HCT116 (cell line): Measurements from ENCODE around the gene CHST9. TPM values are rescaled to one million over a fixed set of nuclear protein-coding genes. Genes with fewer than 3 reads are reported as not detected.

Experiments
- ATAC-seq: fragments of 200-7000 bp; cut with Tn5 transposase; 2 replicates; pipeline ENCODE4 v1.9.1; 2020; ENCODE audit warnings: mild to moderate bottlenecking, moderate library complexity
- BruUV-seq: library from RNA; stranded (reverse); fragments of 400-500 nt; replicated peaks from 2 replicates; lab custom pipeline; 2021; lab: Mats Ljungman, UMichigan
- CTCF ChIA-PET: fragments of 300-600 bp; sonication (Branson Sonifier 250); formaldehyde crosslinking; loops from one replicate; lab custom pipeline; 2021; ENCODE audit warnings: antibody characterized with exemption; lab: Charles Lee
- POLR2A ChIA-PET: fragments of 300-600, 350-600 bp; sonication (Branson Sonifier 250); formaldehyde crosslinking; loops from one replicate; lab custom pipeline; 2021; ENCODE audit warnings: antibody characterized with exemption; lab: Charles Lee
- RAD21 ChIA-PET, 2 experiments: fragments of 300-600 bp; sonication (Branson Sonifier 250); formaldehyde crosslinking; loops; one replicate each; lab custom pipeline; 2023; ENCODE audit warnings: low total read pairs in 2 of 2; ENCODE audit not compliant: uncharacterized antibody in 2 of 2, unreplicated experiment in 2 of 2, low non-redundant PET in 1 of 2; lab: Charles Lee
- DNase-seq: peaks from one replicate; pipeline ENCODE4 v3.0.0-alpha.2; 2010; ENCODE audit warnings: low read depth, low spot score
- H2AFZ ChIP-seq: fragments of 200-600 bp; shearing (Covaris generic), sonication (generic); 2 replicates; pipeline ENCODE4 v1.6.1; 2017; ENCODE audit warnings: low read depth, mixed run types, mixed read lengths, antibody characterized with exemption, low read length; ENCODE audit not compliant: poor library complexity, severe bottlenecking
- H3K27ac ChIP-seq: 2 replicates; pipeline ENCODE4 v1.5.1; 2012; ENCODE audit warnings: low read depth, low read length
- H3K27me3 ChIP-seq: fragments of 200-600 bp; sonication (generic); 2 replicates; pipeline ENCODE4 v1.6.1; 2016; ENCODE audit warnings: mixed run types, low read length, mixed read lengths; ENCODE audit not compliant: insufficient read depth
- H3K36me3 ChIP-seq, 2 experiments: fragments of 200-500 bp in 1 of 2; fragments of 200-600 bp in 1 of 2; sonication (Bioruptor generic) in 1 of 2; sonication (generic) in 1 of 2; 2 replicates each; pipeline versions ENCODE4 v1.5.1 to v1.6.1; 2014 to 2016; ENCODE audit warnings: low read length in 2 of 2, inconsistent platforms in 1 of 2, mixed read lengths in 1 of 2, mixed run types in 1 of 2; ENCODE audit not compliant: insufficient read depth in 2 of 2, control insufficient read depth in 1 of 2
- H3K4me1 ChIP-seq, 2 experiments: fragments of 200-600 bp in 1 of 2; sonication (generic) in 1 of 2; 2 replicates each; pipeline versions ENCODE4 v1.5.1 to v1.6.1; 2012 to 2017; ENCODE audit warnings: low read length in 2 of 2, inconsistent platforms in 1 of 2, mild to moderate bottlenecking in 1 of 2, mixed read lengths in 1 of 2, mixed run types in 1 of 2, moderate library complexity in 1 of 2; ENCODE audit not compliant: insufficient read depth in 2 of 2, control insufficient read depth in 1 of 2
- H3K4me2 ChIP-seq: fragments of 200-600 bp; sonication (generic); 2 replicates; pipeline ENCODE4 v1.6.1; 2017; ENCODE audit warnings: mixed run types, low read length, mixed read lengths
- H3K4me3 ChIP-seq, 2 experiments: fragments of 200-600 bp in 1 of 2; sonication (generic) in 1 of 2; replicated peaks in 1 of 2; 2 replicates each; pipeline ENCODE4 v1.5.1; 2011 to 2016; ENCODE audit warnings: low read length in 2 of 2, control low read depth in 1 of 2, low read depth in 1 of 2, mild to moderate bottlenecking in 1 of 2, mixed read lengths in 1 of 2, mixed run types in 1 of 2
- H3K79me2 ChIP-seq: fragments of 200-600 bp; sonication (generic); 2 replicates; pipeline ENCODE4 v1.6.1; 2017; ENCODE audit warnings: mild to moderate bottlenecking, mixed run types, low read length, moderate library complexity, mixed read lengths; ENCODE audit not compliant: insufficient read depth
- H3K9ac ChIP-seq: fragments of 200-600 bp; sonication (generic); 2 replicates; pipeline ENCODE4 v1.6.1; 2016; ENCODE audit warnings: low read length, mixed read lengths
- H3K9me2 ChIP-seq: fragments of 200-600 bp; sonication (generic), shearing (Covaris generic); 2 replicates; pipeline ENCODE4 v1.6.1; 2017; ENCODE audit warnings: mixed run types, mild to moderate bottlenecking, moderate library complexity; ENCODE audit not compliant: insufficient read depth
- H3K9me3 ChIP-seq, 2 experiments: fragments of 200-500 bp in 1 of 2; fragments of 200-600 bp in 1 of 2; sonication (Bioruptor generic) in 1 of 2; sonication (generic) in 1 of 2; 2 replicates each; pipeline ENCODE4 v1.6.1; 2014 to 2017; ENCODE audit warnings: low read length in 2 of 2, mixed read lengths in 2 of 2, inconsistent platforms in 1 of 2, low read depth in 1 of 2, mild to moderate bottlenecking in 1 of 2, mixed run types in 1 of 2, moderate library complexity in 1 of 2; ENCODE audit not compliant: control insufficient read depth in 1 of 2, insufficient read depth in 1 of 2
- H4K20me1 ChIP-seq: fragments of 200-600 bp; sonication (generic), shearing (Covaris generic); 2 replicates; pipeline ENCODE4 v1.6.1; 2017; ENCODE audit warnings: mixed run types, mild to moderate bottlenecking, moderate library complexity; ENCODE audit not compliant: insufficient read depth
- CBX3 ChIP-seq: IDR thresholded peaks from 2 replicates; pipeline ENCODE4 v1.6.1; 2012; ENCODE audit warnings: low read depth
- EGR1 ChIP-seq: IDR thresholded peaks from 2 replicates; pipeline ENCODE4 v1.6.1; 2012; ENCODE audit warnings: low read depth
- ELF1 ChIP-seq: IDR thresholded peaks from 2 replicates; pipeline ENCODE4 v1.6.1; 2012; ENCODE audit warnings: low read depth, borderline replicate concordance
- FOSL1 ChIP-seq: IDR thresholded peaks from 2 replicates; pipeline ENCODE4 v1.6.1; 2012; ENCODE audit warnings: low read depth
- POLR2A ChIP-seq: IDR thresholded peaks from 2 replicates; pipeline ENCODE4 v1.7.0; 2011; ENCODE audit warnings: borderline replicate concordance; ENCODE audit not compliant: insufficient read depth, insufficient read length; ENCODE audit errors: extremely low read depth
- POLR2AphosphoS5 ChIP-seq: IDR thresholded peaks from 2 replicates; pipeline ENCODE4 v1.6.1; 2011; ENCODE audit warnings: mild to moderate bottlenecking, low read depth, low read length, moderate library complexity
- SIN3A ChIP-seq: IDR thresholded peaks from 2 replicates; pipeline ENCODE4 v1.6.1; 2012; ENCODE audit warnings: low read depth
- SP1 ChIP-seq: IDR thresholded peaks from 2 replicates; pipeline ENCODE4 v1.6.1; 2012; ENCODE audit warnings: low read depth
- TCF7L2 ChIP-seq: IDR thresholded peaks from 2 replicates; pipeline ENCODE4 v1.7.0; 2011; ENCODE audit warnings: borderline replicate concordance, inconsistent platforms; ENCODE audit not compliant: insufficient read depth, insufficient read length; ENCODE audit errors: extremely low read depth
- intact Hi-C: fragments of 100-400 bp; cut with micrococcal nuclease; formaldehyde crosslinking; loops from 2 replicates; pipeline ENCODE4 v1.10.0; 2022
- total RNA-seq: library from RNA; stranded (reverse); gene quantifications from one replicate; pipeline ENCODE4 v1.2.1, GENCODE V29; 2021; ENCODE audit not compliant: unreplicated experiment
- TF ChIP-seq, protein P1 (sequence below): IDR thresholded peaks from 2 replicates; pipeline ENCODE4 v1.6.1; 2012

Gene CHST9
- total RNA-seq, 1 experiment from 2014 or later: not detected

- no peak overlapping the region for H3K4me2 ChIP-seq
- 0 out of 2 replicates have a peak, but pooled peaks cover 4% of the 10 kb centered on the region for H3K27me3 ChIP-seq
- ChIA-PET RAD21 (no interaction called here), POLR2A (no interaction called here), CTCF (no interaction called here)
- no peaks in the 10 kb centered on the region for H3K36me3 ChIP-seq
- H3K27ac ChIP-seq: no peak overlapping the region
- TF ChIP-seq, protein P1, sequence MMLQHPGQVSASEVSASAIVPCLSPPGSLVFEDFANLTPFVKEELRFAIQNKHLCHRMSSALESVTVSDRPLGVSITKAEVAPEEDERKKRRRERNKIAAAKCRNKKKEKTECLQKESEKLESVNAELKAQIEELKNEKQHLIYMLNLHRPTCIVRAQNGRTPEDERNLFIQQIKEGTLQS: no peak
- TF ChIP-seq POLR2AphosphoS5: no peak
- TF ChIP-seq FOSL1: no peak
- TF ChIP-seq EGR1: no peak
- DNase-seq: no peak
- H3K79me2 ChIP-seq: no peaks in the 10 kb centered on the region
- no peaks in the 10 kb centered on the region for H4K20me1 ChIP-seq
- H3K4me3 ChIP-seq: no peak overlapping the region
- no peaks in the 10 kb centered on the region for H3K4me1 ChIP-seq
- H3K9me2 ChIP-seq: no peaks in the 10 kb centered on the region
- H3K9me3 ChIP-seq: no peaks in the 10 kb centered on the region
- H3K9ac ChIP-seq: no peak overlapping the region
- H2AFZ ChIP-seq: no peak overlapping the region
- ATAC-seq: no peak
- BruUV-seq: no TSS peak
- intact Hi-C loops: no loop called here
Observed at GRCh38 chr18:27118973-27119372, 66.1 kb downstream of the CHST9 start.

- ATAC-seq (no peak), DNase-seq (no peak)
- Histone ChIP-seq H3K4me3 (no peak overlapping the region), H3K9ac (no peak overlapping the region), H3K27me3 (0 out of 2 replicates have a peak, but pooled peaks cover 3% of the 10 kb centered on the region), H3K4me1 (no peaks in the 10 kb centered on the region), H3K9me3 (no peaks in the 10 kb centered on the region), H3K9me2 (no peaks in the 10 kb centered on the region), H3K79me2 (no peaks in the 10 kb centered on the region), H3K27ac (no peak overlapping the region), H2AFZ (no peak overlapping the region), H3K4me2 (no peak overlapping the region), H3K36me3 (no peaks in the 10 kb centered on the region), H4K20me1 (no peaks in the 10 kb centered on the region)
- POLR2A ChIA-PET: no interaction called here
- CTCF ChIA-PET: no interaction called here
- intact Hi-C loops: no loop called here
- RAD21 ChIA-PET: no interaction called here
- BruUV-seq: no TSS peak
- TF ChIP-seq EGR1 (no peak), TCF7L2 (no peak), FOSL1 (no peak), CBX3 (no peak), POLR2A (no peak), ELF1 (no peak), SP1 (no peak), SIN3A (no peak), POLR2AphosphoS5 (no peak)
- TF ChIP-seq, protein P1: no peak
Observed at GRCh38 chr18:27114842-27115241, 70.3 kb downstream of the CHST9 start.
